GM19239 (cell line): ENCODE data around the gene NOD1.
A peak's percentile ranks its signal among the peaks of the same experiment; 100 is the strongest.

Source experiments
- DNase-seq: peaks from one replicate; pipeline ENCODE4 v3.0.0; 2011; ENCODE audit warnings: low spot score; ENCODE audit not compliant: insufficient read length
- FAIRE-seq: peaks from 2 replicates; lab custom pipeline; 2011; peaks lifted over from hg19 to GRCh38; lab: Jason Lieb, UNC

NOD1 gene

GRCh38 chr7:30471205-30471604, 7.4 kb downstream of the NOD1 start:
- DNase-seq (no peak), FAIRE-seq (no peak)

GRCh38 chr7:30470771-30471170, 7.8 kb downstream of the NOD1 start:
- FAIRE-seq (no peak), DNase-seq (no peak)

- DNase-seq: no peak
- FAIRE-seq: no peak
These were observed 8.3 kb downstream of the NOD1 start for GRCh38 chr7:30470163-30470770.

GRCh38 chr7:30469303-30469702, 9.3 kb downstream of the NOD1 start:
- no peak for DNase-seq
- FAIRE-seq: no peak

- FAIRE-seq: no peak
- DNase-seq: no peak
These were observed 9.8 kb downstream of the NOD1 start for GRCh38 chr7:30468791-30469190.

- FAIRE-seq (no peak), DNase-seq (no peak)
These were observed 10.5 kb downstream of the NOD1 start for GRCh38 chr7:30468041-30468440.

GRCh38 chr7:30467271-30467670, 11.3 kb downstream of the NOD1 start:
- DNase-seq (no peak), FAIRE-seq (no peak)

- FAIRE-seq: no peak
- DNase-seq: no peak
These were observed 12.3 kb downstream of the NOD1 start for GRCh38 chr7:30466266-30466665.

GRCh38 chr7:30465811-30466180, 12.8 kb downstream of the NOD1 start:
- DNase-seq: no peak
- FAIRE-seq: no peak

- DNase-seq: no peak
These were observed 13.4 kb downstream of the NOD1 start for GRCh38 chr7:30465046-30465810.

GRCh38 chr7:30464231-30464671, 14.3 kb downstream of the NOD1 start:
- peak; percentile 66 for FAIRE-seq
- DNase-seq: no peak

More at GRCh38 chr7:30465046-30465810, 13.4 kb downstream of the NOD1 start:
- no peak for FAIRE-seq

- peak; percentile 76 for FAIRE-seq
These were observed 15.0 kb downstream of the NOD1 start for GRCh38 chr7:30463405-30464145.

GRCh38 chr7:30462179-30462578, 16.4 kb downstream of the NOD1 start:
- DNase-seq (no peak), FAIRE-seq (no peak)

More at GRCh38 chr7:30463405-30464145, 15.0 kb downstream of the NOD1 start:
- DNase-seq: peak; percentile 43

GRCh38 chr7:30460246-30460633, 18.3 kb downstream of the NOD1 start:
- FAIRE-seq: no peak
- no peak for DNase-seq

GRCh38 chr7:30459591-30460245, 18.9 kb downstream of the NOD1 start:
- DNase-seq (no peak), FAIRE-seq (no peak)

- FAIRE-seq (no peak), DNase-seq (no peak)
These were observed 20.3 kb downstream of the NOD1 start for GRCh38 chr7:30458311-30458710.

- FAIRE-seq (no peak), DNase-seq (no peak)
These were observed 24.7 kb downstream of the NOD1 start for GRCh38 chr7:30453921-30454320.

- FAIRE-seq: no peak
- DNase-seq: no peak
These were observed 25.6 kb downstream of the NOD1 start for GRCh38 chr7:30453016-30453415.

GRCh38 chr7:30452280-30452930, 26.2 kb downstream of the NOD1 start:
- FAIRE-seq (no peak), DNase-seq (no peak)
